LoVo (cell line): ENCODE measurements around the gene TANC2.
"Not testable (repeated sequence)": the region's sequence is repeated elsewhere in the genome, so short reads cannot be mapped to it uniquely, and the experiment has no call there.

Experiments
- DNase-seq: peaks from one replicate; pipeline ENCODE4 v3.0.0-alpha.2; 2016; ENCODE audit warnings: low spot score

The TANC2 gene

DNA sequence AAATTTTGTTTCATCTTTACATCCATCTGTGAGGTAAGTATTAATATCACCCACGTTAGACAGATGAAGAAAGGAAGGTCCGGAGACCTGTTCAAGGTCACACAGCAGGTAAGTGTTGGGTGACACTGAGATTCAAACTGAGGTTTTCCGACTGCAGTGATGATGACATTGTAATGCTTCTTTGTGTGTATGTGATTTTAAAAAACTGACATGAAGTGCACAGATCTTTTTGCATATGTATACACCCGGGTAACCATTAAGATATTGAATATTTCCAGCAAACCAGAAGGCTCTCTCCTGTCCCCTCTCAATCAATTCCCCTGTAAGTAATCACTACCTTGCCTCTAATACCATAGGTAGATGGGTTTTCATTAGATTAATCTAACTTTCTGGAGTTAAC, 1.5 kb upstream of the TANC2 start:
- DNase-seq, result no peak

DNA sequence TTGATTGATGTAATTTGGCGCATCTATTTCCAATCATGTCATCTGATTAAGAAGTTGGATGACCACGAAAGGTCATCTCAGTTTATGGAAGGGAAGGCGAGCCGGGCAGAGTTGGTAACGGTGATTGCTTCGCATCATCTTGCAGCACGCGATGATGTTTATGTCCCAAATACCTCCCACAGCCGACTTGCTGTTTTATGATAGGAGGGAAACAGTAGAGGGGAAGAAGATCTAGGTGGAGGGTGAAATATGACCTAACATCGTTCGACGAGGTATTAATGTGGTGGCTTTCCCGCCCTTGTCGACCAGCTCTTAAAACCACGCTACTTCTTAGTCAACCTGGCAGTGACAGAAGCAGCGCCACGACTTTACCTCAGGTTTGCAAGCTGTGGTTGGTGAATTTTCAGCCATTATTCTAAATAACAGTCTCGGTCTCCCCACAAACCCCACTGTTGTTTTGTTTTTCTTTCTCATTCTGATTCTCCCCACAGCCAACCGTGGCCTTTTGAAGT, 805 bp upstream of the TANC2 start:
- DNase-seq, result no peak

DNA sequence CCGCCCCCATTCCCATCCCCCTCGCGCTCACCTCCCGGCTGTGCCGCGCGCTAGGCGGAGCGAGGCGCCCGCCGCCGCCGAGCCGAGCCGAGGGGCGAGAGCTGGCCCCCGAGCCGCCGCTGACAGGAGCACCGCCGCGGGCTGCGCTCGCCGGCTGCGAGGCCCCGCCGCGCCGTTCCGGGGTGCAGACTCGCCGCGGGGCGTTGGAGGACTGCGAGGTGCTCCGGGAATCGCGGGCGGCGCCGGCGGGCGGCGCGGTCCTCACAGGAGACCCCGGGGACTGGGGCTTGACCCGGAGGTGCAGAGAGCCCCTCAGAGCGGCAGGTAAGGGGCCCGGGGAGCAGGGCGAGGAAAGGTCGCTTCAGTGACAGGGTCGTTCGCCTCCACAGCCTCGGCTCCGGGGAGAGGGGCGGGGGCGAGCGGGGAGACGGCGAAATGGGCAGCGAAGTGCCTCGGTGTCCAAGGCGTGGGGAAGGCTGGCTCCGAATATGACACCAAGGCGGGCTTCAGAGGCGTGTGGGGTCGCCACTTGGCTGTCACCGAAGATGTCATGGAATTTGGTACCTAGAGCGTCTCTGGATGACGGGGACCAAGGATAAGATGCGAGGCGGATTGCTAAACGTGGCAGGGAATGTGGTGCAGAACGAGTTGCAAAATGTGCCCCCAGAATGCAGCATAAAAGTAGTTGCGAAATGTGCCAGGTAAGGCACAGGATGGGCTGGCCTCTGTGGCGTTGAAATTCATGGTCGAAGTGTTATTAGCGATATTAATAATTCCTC, 580 bp downstream of the TANC2 start:
- DNase-seq, result peak; percentile 55

DNA sequence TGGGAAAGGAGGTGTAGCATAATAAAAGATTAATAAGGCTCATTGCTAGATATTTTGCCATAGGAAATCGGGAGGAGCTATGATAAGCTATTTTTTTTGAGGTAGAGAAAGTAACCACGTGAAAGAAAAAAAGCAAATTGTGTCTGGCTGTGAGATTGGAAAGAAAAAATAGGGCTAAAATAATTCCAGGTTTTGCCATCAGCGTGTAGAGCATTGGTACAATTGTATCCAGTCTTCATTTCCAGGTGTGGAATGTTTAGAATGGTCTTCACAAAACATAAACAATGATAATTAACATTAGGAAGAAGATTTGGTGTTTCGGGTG, 1.1 kb downstream of the TANC2 start:
- no peak for DNase-seq

GRCh38 chr17:62968445-62968923, 2.4 kb downstream of the TANC2 start:
- peak; percentile 87 for DNase-seq

DNA sequence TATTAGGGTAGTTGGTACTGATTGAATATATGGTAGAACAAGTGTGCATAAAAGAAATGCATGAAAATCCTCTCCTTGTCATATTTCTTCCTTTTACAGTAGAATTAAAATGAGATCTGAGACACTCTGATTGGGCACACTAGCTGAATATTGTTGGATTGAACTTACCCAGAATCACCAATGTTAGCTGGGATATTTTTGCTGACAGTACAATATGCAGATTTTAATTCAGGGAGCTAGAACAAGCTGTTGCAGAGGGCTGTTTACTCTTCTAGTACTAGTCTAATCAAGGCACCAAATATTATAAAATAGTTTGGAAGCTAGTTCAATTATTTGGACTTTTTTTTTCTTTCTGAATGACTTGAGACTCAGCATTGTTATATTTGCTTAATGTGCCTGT, 4.6 kb downstream of the TANC2 start:
- DNase-seq, result no peak

GRCh38 chr17:62971853-62972252, 5.8 kb downstream of the TANC2 start:
- no peak for DNase-seq

GRCh38 chr17:62974788-62975187, 8.8 kb downstream of the TANC2 start:
- DNase-seq, result no peak

DNA sequence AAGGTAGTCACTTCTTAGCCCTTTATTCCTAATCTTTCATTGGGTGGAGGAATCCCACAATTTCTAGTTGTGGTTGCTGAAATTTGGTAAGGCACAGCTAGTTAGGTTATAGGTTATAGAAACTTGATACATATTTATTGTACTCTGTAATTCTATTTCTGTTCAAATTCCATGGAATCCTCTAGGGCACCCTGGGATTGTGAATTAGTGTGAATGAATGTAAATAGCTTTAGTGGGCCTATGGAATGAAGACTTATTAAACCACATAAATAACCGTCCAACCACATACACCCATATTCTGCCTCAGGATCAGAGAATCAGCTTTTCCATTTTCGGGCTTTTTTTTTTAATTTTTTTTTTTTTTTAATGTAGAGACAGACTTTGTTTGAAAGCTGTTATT, 9.2 kb downstream of the TANC2 start:
- DNase-seq, result no peak

- not testable (repeated sequence) for DNase-seq
Measured at GRCh38 chr17:62976643-62977231, 10.7 kb downstream of the TANC2 start.

GRCh38 chr17:62980842-62981241, 14.8 kb downstream of the TANC2 start:
- DNase-seq, result no peak

GRCh38 chr17:62981933-62982332, 15.9 kb downstream of the TANC2 start:
- no peak for DNase-seq

DNA sequence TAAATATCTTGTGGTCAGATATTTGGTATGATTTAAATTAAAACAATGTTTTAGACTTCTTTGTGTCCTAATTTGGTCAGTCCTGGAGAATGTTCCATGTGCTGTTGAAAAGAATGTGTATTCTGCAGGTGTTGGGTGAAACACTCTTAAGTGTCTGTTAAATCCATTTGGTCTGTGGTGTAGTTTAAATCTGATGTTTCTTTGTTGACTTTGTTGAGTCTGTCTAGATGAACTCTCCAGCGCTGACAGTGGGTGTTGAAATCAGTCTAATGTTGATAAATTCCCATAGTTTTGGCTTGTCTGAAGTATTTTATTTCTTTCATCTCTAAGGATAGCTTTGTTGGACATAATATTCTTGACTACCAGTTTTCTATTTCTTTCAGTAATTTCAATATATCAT, 18.8 kb downstream of the TANC2 start:
- no peak for DNase-seq

DNA sequence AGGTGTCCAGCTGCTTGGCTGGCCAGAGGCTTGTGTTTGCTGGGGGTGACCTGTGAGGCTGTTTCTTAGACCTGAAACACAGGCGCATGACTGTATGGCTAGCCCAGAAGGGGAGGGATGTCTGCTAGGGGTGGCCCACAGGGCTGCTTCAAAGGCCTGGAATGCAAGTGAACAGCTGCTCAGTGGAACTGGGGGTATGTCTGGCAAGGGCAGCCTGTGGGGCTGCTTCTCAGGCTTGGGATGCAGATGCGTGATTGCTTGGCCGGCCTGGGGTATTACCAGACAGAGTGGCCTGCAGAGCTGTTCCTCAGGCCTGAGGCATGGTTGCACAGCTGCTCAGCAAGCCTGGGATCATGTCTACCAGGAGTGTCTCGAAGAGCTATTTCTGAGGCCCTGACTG, 20.5 kb downstream of the TANC2 start:
- no peak for DNase-seq

DNA sequence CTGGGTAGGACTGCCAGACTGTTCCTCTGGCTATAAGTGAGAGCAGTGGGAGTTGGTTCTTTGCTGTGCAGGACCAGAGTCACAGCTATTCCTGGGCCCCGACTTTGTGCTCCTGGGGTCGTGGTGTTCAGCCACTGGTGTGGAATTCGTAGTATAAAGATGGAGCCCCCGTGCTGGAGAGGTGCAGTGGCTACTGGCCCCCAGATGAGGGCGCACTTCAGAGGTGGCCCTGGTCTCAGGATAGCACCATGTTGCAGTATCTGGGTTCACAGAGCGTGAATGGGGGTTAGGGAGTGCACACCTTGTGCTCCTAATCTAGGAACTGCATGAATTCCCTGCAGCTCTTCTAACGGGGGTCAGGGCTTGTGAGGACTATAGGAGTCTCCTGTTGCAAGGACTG, 21.1 kb downstream of the TANC2 start:
- DNase-seq, result no peak

- no peak for DNase-seq
Measured at GRCh38 chr17:62989501-62989900, 23.5 kb downstream of the TANC2 start.

GRCh38 chr17:62994931-62995330, 28.9 kb downstream of the TANC2 start:
- DNase-seq, result no peak

DNA sequence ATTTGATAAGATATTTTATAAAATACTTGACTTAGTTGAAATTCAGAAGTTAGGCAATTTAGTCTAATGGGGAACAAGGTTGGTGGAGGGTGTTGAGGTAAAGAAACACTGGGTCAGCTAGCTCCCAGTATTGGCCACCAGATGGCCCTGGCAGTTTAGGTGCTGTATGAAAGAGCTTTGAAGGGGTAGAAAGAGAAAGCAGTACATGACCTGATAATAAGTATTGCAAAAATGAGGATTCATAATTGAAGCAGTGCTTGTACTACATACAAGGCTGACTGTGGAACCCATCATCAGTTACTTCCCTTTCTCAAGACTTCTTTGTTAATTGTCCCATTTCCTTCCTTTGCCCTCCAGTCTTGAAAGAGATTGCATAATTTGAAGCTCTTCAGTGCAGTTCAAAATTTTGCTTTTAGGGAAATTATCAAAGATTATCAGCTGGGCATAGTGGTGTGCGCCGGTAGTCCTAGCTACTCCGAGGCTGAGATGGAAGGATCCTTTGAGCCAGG, 29.4 kb downstream of the TANC2 start:
- peak; percentile 37 for DNase-seq

DNA sequence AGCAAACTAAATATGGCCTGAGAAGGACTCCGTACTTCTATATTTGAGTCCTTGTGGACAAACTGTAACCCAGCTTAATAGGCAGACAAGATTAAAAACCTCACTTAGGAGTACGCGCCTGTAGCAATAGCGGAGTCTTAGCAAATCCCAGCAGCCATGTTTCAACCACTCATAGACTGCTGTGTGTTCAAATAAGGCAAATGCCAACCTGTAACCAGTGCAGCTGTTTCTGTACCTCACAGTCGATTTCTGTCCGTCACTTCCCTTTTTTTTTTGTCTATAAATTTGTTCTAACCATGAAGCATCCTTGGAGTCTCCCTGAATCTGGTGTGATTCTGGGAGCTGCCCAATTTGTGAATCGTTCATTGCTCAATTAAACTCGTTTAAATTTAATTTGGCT, 30.2 kb downstream of the TANC2 start:
- no peak for DNase-seq

GRCh38 chr17:62998166-62998565, 32.1 kb downstream of the TANC2 start:
- DNase-seq, result no peak

DNA sequence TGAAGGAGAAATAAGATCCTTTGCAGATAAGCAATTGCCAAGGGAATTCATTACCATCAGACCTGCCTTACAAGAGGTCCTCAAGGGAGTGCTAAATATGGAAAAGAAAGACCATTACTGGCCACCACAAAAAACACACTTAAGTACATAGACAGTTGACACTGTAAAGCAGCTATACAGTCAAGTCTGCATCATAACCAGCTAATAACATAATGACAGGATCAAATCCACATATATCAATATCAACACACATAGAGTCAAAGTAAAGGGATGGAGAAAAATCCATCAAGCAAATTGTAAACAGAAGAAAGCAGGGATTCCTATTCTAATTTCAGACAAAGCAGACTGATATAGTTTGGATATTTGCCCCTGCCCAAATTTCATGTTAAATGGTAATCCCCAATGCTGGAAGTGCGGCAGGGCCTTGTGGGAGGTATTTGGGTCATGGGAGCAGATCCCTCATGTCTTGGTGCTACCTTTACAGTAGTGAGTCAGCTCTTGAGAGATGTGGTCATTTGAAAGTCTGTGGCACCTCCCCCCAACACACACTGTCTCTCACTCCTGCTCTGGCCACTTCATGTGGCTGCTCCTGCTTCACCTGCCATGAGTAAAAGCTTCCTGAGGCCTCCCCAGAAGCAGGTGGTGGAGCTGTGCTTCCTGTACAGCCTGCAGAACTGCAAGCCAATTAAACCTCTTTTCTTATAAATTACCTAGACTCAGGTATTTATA, 32.8 kb downstream of the TANC2 start:
- no peak for DNase-seq

- no peak for DNase-seq
Measured at GRCh38 chr17:62999736-63000135, 33.7 kb downstream of the TANC2 start.
